Measurements from ENCODE around the gene RAB11FIP2.

The RAB11FIP2 gene

DNA sequence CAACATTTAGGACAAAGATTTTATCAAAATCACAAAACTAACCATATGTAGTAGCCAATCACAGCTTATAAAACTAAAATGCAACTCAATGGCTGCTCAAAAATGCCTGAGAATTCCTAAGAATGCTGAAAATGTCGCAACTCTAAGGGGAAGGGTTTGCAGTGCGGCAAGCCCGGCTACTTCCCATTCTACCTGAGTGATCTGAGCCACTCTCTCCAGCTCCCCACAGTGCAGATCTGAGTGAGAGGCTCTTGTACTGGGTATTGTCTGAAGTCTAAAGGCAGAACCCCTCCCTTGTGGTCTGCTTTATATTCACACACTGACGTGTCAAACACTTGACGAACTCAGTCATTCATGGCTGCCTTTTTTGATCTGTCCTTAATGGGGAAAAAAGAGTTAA, 28.9 kb downstream of the RAB11FIP2 start:
- Histone ChIP-seq H3K27me3 (ENCODE audit: insufficient read depth, poor library complexity, severe bottlenecking) (no peaks in the 10 kb centered on the region), H3K27ac (ENCODE audit: poor library complexity, severe bottlenecking) (no peak overlapping the region), H3K4me1 (ENCODE audit: insufficient read depth, poor library complexity, severe bottlenecking) (no peaks in the 10 kb centered on the region), H3K9me3 (ENCODE audit: severe bottlenecking) (no peaks in the 10 kb centered on the region), H3K4me3 (ENCODE audit: severe bottlenecking) (no peak overlapping the region), H3K36me3 (ENCODE audit: low read depth) (peaks cover 14% of the 10 kb centered on the region; the same call in 1 of the 2 replicates)
- TF ChIP-seq, protein P1, sequence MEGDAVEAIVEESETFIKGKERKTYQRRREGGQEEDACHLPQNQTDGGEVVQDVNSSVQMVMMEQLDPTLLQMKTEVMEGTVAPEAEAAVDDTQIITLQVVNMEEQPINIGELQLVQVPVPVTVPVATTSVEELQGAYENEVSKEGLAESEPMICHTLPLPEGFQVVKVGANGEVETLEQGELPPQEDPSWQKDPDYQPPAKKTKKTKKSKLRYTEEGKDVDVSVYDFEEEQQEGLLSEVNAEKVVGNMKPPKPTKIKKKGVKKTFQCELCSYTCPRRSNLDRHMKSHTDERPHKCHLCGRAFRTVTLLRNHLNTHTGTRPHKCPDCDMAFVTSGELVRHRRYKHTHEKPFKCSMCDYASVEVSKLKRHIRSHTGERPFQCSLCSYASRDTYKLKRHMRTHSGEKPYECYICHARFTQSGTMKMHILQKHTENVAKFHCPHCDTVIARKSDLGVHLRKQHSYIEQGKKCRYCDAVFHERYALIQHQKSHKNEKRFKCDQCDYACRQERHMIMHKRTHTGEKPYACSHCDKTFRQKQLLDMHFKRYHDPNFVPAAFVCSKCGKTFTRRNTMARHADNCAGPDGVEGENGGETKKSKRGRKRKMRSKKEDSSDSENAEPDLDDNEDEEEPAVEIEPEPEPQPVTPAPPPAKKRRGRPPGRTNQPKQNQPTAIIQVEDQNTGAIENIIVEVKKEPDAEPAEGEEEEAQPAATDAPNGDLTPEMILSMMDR (IDR thresholded peaks at IDR 0.05; ENCODE audit: poor library complexity, severe bottlenecking), result no peak
- DNase-seq (ENCODE audit: low spot score), result no peak
- no peak for ATAC-seq (ENCODE audit: low read depth)

DNA sequence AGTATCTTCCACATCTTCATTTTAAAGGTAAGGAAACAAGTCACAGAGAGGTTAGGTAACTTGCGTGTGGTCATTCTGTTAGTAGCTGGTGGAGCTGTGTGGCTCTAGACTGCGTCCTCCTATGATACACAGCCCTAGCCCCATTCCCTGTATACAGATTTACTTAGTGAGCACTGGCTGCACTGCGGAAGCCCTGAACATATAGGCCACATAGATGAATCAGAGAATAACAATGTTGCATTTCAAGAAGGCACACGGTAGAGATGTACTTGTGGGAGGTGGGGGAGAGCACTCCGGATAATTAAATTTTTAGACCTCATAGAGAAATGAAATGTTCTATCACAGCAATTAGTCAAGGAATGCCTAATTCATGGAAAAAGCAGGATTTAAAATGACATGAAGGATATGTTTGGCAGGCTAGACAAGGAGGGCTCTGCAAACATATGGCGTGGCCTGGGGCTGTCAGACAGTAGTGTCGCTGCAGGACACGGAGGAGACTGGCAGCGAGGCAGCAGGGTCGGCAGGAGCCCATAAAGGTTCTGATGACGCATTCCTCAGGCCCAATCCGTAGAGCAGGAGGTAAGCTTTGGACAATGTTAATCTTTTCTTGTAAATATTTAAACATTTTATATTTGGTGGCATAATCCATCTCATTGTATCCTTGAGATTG, 29.5 kb downstream of the RAB11FIP2 start:
- Histone ChIP-seq H3K27ac (ENCODE audit: poor library complexity, severe bottlenecking) (no peak overlapping the region), H3K4me1 (ENCODE audit: insufficient read depth, poor library complexity, severe bottlenecking) (no peaks in the 10 kb centered on the region), H3K36me3 (ENCODE audit: low read depth) (peaks cover 14% of the 10 kb centered on the region; the same call in 1 of the 2 replicates), H3K4me3 (ENCODE audit: severe bottlenecking) (no peak overlapping the region), H3K9me3 (ENCODE audit: severe bottlenecking) (no peaks in the 10 kb centered on the region), H3K27me3 (ENCODE audit: insufficient read depth, poor library complexity, severe bottlenecking) (no peaks in the 10 kb centered on the region)
- ATAC-seq (ENCODE audit: low read depth), result no peak
- DNase-seq (ENCODE audit: low spot score), result no peak
- TF ChIP-seq, protein P1 (IDR thresholded peaks at IDR 0.05; ENCODE audit: poor library complexity, severe bottlenecking), result no peak

DNA sequence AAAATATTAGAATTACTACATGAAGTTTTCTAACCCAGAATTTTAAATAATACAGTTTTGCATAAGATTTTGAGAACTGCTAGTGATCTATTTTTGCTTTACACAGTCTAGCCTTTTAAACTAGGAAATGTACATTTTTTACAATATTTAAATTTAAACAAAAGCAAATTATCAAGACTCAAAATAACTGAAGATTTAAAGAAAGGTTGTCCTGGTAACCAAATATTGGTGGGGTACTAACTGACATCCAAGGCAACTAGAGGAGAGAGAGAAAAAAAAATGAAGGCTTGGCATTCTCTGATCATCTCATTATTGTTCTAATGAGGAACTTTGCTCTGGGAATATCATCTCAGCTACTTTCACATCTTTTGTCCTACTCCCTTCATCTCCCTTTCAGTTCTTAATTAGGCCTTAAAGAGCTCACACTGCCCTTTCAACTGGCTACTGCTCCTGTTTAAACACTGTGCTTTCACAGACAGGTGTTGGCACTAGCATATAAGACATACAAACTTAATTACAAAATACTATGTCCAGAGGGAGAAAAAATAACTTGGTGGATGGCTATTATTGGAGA, 33.7 kb downstream of the RAB11FIP2 start:
- Histone ChIP-seq H3K9me3 (ENCODE audit: severe bottlenecking) (no peaks in the 10 kb centered on the region), H3K36me3 (ENCODE audit: low read depth) (peaks cover 28% of the 10 kb centered on the region), H3K27me3 (ENCODE audit: insufficient read depth, poor library complexity, severe bottlenecking) (no peaks in the 10 kb centered on the region), H3K4me1 (ENCODE audit: insufficient read depth, poor library complexity, severe bottlenecking) (no peaks in the 10 kb centered on the region), H3K27ac (ENCODE audit: poor library complexity, severe bottlenecking) (no peak overlapping the region), H3K4me3 (ENCODE audit: severe bottlenecking) (no peak overlapping the region)
- DNase-seq (ENCODE audit: low spot score), result no peak
- ATAC-seq (ENCODE audit: low read depth), result no peak
- TF ChIP-seq, protein P1 (IDR thresholded peaks at IDR 0.05; ENCODE audit: poor library complexity, severe bottlenecking), result no peak

DNA sequence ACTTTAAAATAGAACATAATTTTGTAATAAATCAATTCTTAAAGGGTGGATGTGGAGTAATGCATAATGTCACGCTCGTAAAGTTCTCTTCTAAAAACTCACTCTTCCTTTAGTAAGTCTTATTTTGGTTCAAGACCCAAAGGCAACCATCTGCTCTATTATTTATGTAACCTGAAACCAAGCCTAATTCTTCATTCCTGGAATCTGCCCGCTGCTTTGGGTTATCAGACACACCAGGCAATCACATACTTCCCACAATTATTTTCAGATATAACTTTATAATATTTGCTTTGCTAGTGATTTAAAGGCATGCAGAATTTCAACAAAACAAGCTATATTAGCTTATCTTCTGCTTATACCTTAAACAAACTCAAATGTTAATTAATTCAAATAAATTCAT, 39.0 kb downstream of the RAB11FIP2 start:
- ATAC-seq (ENCODE audit: low read depth) (no peak), DNase-seq (ENCODE audit: low spot score) (no peak)
- TF ChIP-seq, protein P1 (IDR thresholded peaks at IDR 0.05; ENCODE audit: poor library complexity, severe bottlenecking), result no peak

DNA sequence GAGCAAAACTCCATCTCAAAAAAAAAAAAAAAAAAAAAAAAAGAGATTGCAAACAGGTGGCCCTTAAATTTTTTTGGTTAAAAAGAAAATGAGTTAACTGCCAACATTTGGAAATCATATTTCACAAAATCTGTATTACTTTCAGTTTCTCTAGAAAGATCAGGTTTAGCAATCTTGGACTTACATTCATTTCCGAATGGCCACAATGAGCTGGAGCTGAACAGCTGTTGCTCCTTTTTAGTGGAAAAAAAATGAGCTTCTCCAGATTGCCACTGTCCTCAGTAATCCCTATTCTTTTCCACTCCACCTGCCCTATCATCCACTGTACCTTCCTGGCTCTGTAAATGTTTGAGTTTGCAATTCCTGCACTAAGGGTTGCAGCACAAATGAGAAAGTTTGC, 43.6 kb downstream of the RAB11FIP2 start:
- H3K27ac ChIP-seq (ENCODE audit: poor library complexity, severe bottlenecking), result no peak overlapping the region
- H3K9me3 ChIP-seq (ENCODE audit: severe bottlenecking), result no peaks in the 10 kb centered on the region
- peaks cover 19% of the 10 kb centered on the region for H3K36me3 ChIP-seq (ENCODE audit: low read depth)
- no peaks in the 10 kb centered on the region for H3K4me1 ChIP-seq (ENCODE audit: insufficient read depth, poor library complexity, severe bottlenecking)
- no peak for DNase-seq (ENCODE audit: low spot score)
- H3K4me3 ChIP-seq (ENCODE audit: severe bottlenecking), result no peak overlapping the region
- no peak for ATAC-seq (ENCODE audit: low read depth)
- no peaks in the 10 kb centered on the region for H3K27me3 ChIP-seq (ENCODE audit: insufficient read depth, poor library complexity, severe bottlenecking)
- TF ChIP-seq, protein P1 (IDR thresholded peaks at IDR 0.05; ENCODE audit: poor library complexity, severe bottlenecking), result no peak

More for the DNA sequence above, 39.0 kb downstream of the RAB11FIP2 start:
- Histone ChIP-seq H3K4me3 (ENCODE audit: severe bottlenecking) (no peak overlapping the region), H3K9me3 (ENCODE audit: severe bottlenecking) (no peaks in the 10 kb centered on the region), H3K27me3 (ENCODE audit: insufficient read depth, poor library complexity, severe bottlenecking) (no peaks in the 10 kb centered on the region), H3K27ac (ENCODE audit: poor library complexity, severe bottlenecking) (no peak overlapping the region), H3K36me3 (ENCODE audit: low read depth) (peaks cover 32% of the 10 kb centered on the region), H3K4me1 (ENCODE audit: insufficient read depth, poor library complexity, severe bottlenecking) (no peaks in the 10 kb centered on the region)

All from RWPE2 (cell line).